Stimulated activated naive B cell treated with anti-CD40 and anti-IgM and Interleukin-4, amounts not matched to agents 10 μg/mL and 1 μg/mL and 100 μg/mL, for 72 hours (primary cell): ENCODE measurements around the gene ABL1.

Experiments used
- ATAC-seq, 2 donors: fragments of 150-1000 bp; cut with Tn5 transposase; replicated peaks; 2 replicates each; pipeline ENCODE4 v1.10.0; 2021; ENCODE audit warnings: moderate library complexity in 1 of 2
- DNase-seq: peaks from one replicate; pipeline ENCODE4 v3.0.0; 2021
- H3K27ac Mint-ChIP-seq: one replicate; pipeline ENCODE4 v1.8.0; 2022; ENCODE audit warnings: mild to moderate bottlenecking, mixed read lengths
- H3K27me3 Mint-ChIP-seq, 2 donors: one replicate each; pipeline ENCODE4 v1.8.0; 2022; ENCODE audit warnings: mixed read lengths in 2 of 2
- H3K36me3 Mint-ChIP-seq, 2 donors: one replicate each; pipeline ENCODE4 v1.8.0; 2022; ENCODE audit warnings: mixed read lengths in 2 of 2, mild to moderate bottlenecking in 1 of 2
- H3K4me1 Mint-ChIP-seq, 2 donors: one replicate each; pipeline ENCODE4 v1.8.0; 2022; ENCODE audit warnings: mixed read lengths in 2 of 2, mild to moderate bottlenecking in 1 of 2
- H3K4me3 Mint-ChIP-seq, 2 donors: one replicate each; pipeline ENCODE4 v1.8.0; 2022; ENCODE audit warnings: mild to moderate bottlenecking in 2 of 2, mixed read lengths in 2 of 2, moderate library complexity in 1 of 2
- H3K9me3 Mint-ChIP-seq, 2 donors: one replicate each; pipeline ENCODE4 v1.8.0; 2022; ENCODE audit warnings: mixed read lengths in 2 of 2, mild to moderate bottlenecking in 1 of 2

ABL1 gene

GRCh38 chr9:130849356-130849755, 14.3 kb downstream of the ABL1 start:
- Mint-ChIP-seq H3K27ac (no peak overlapping the region), H3K4me3 (no peak overlapping the region), H3K27me3 (no peaks in the 10 kb centered on the region), H3K36me3 (no peaks in the 10 kb centered on the region), H3K4me1 (peaks cover 5 to 6% of the 10 kb centered on the region in 2 donors), H3K9me3 (no peaks in the 10 kb centered on the region)
- ATAC-seq (no peak), DNase-seq (no peak)

GRCh38 chr9:130852801-130853200, 17.7 kb downstream of the ABL1 start:
- H3K36me3 Mint-ChIP-seq: peaks cover 5 to 14% of the 10 kb centered on the region in 2 donors
- no peaks in the 10 kb centered on the region for H3K9me3 Mint-ChIP-seq
- DNase-seq (no peak), ATAC-seq (no peak)
- H3K4me1 Mint-ChIP-seq: peaks cover 5 to 6% of the 10 kb centered on the region in 2 donors
- no peak overlapping the region for H3K27ac Mint-ChIP-seq
- H3K4me3 Mint-ChIP-seq: no peak overlapping the region
- no peaks in the 10 kb centered on the region for H3K27me3 Mint-ChIP-seq

- no peak for DNase-seq
- Mint-ChIP-seq H3K9me3 (no peaks in the 10 kb centered on the region), H3K36me3 (peaks cover 5 to 20% of the 10 kb centered on the region in 2 donors), H3K4me3 (no peak overlapping the region), H3K27me3 (no peaks in the 10 kb centered on the region), H3K27ac (no peak overlapping the region), H3K4me1 (peaks cover 5 to 6% of the 10 kb centered on the region in 2 donors)
- ATAC-seq: no peak
Observed at GRCh38 chr9:130854092-130854491, 19.0 kb downstream of the ABL1 start.

- peaks cover 5 to 22% of the 10 kb centered on the region in 2 donors for H3K36me3 Mint-ChIP-seq
Observed at GRCh38 chr9:130854835-130855234, 19.8 kb downstream of the ABL1 start.

GRCh38 chr9:130856474-130856873, 21.4 kb downstream of the ABL1 start:
- peaks cover 6 to 28% of the 10 kb centered on the region in 2 donors for H3K36me3 Mint-ChIP-seq
- H3K27me3 Mint-ChIP-seq: no peaks in the 10 kb centered on the region
- DNase-seq (no peak), ATAC-seq (no peak)
- no peak overlapping the region for H3K4me3 Mint-ChIP-seq
- H3K9me3 Mint-ChIP-seq: no peaks in the 10 kb centered on the region
- no peaks in the 10 kb centered on the region for H3K4me1 Mint-ChIP-seq
- no peak overlapping the region for H3K27ac Mint-ChIP-seq

More at GRCh38 chr9:130854835-130855234, 19.8 kb downstream of the ABL1 start:
- no peak for ATAC-seq
- no peak overlapping the region for H3K27ac Mint-ChIP-seq
- H3K4me1 Mint-ChIP-seq: peaks cover 2 to 3% of the 10 kb centered on the region in 2 donors
- H3K27me3 Mint-ChIP-seq: no peaks in the 10 kb centered on the region
- H3K9me3 Mint-ChIP-seq: no peaks in the 10 kb centered on the region
- H3K4me3 Mint-ChIP-seq: no peak overlapping the region
- no peak for DNase-seq

- no peaks in the 10 kb centered on the region for H3K4me1 Mint-ChIP-seq
- H3K4me3 Mint-ChIP-seq: no peak overlapping the region
- H3K9me3 Mint-ChIP-seq: no peaks in the 10 kb centered on the region
- H3K27me3 Mint-ChIP-seq: no peaks in the 10 kb centered on the region
- no peak for ATAC-seq
- no peak overlapping the region for H3K27ac Mint-ChIP-seq
- peaks cover 15 to 41% of the 10 kb centered on the region in 2 donors for H3K36me3 Mint-ChIP-seq
- no peak for DNase-seq
Observed at GRCh38 chr9:130857864-130858738, 23.0 kb downstream of the ABL1 start.

- no peak for DNase-seq
- H3K36me3 Mint-ChIP-seq: peaks cover 19 to 45% of the 10 kb centered on the region in 2 donors
- H3K4me3 Mint-ChIP-seq: no peak overlapping the region
- ATAC-seq: no peak
- H3K9me3 Mint-ChIP-seq: no peaks in the 10 kb centered on the region
- no peaks in the 10 kb centered on the region for H3K27me3 Mint-ChIP-seq
- peaks cover 0 to 2% of the 10 kb centered on the region in 2 donors for H3K4me1 Mint-ChIP-seq
- no peak overlapping the region for H3K27ac Mint-ChIP-seq
Observed at GRCh38 chr9:130858739-130859705, 24.0 kb downstream of the ABL1 start.

GRCh38 chr9:130860458-130861316, 25.6 kb downstream of the ABL1 start:
- no peak for DNase-seq
- Mint-ChIP-seq H3K36me3 (peaks cover 19 to 41% of the 10 kb centered on the region in 2 donors), H3K9me3 (no peaks in the 10 kb centered on the region), H3K4me3 (no peak overlapping the region), H3K27me3 (no peaks in the 10 kb centered on the region), H3K4me1 (peaks cover 0 to 2% of the 10 kb centered on the region in 2 donors), H3K27ac (no peak overlapping the region)
- ATAC-seq: peak in 1 of 2 donors; percentile 38

- no peak overlapping the region for H3K27ac Mint-ChIP-seq
- no peak for DNase-seq
- peaks cover 5% of the 10 kb centered on the region in 2 donors for H3K4me1 Mint-ChIP-seq
- H3K9me3 Mint-ChIP-seq: no peaks in the 10 kb centered on the region
- no peak for ATAC-seq
- no peak overlapping the region for H3K4me3 Mint-ChIP-seq
- no peaks in the 10 kb centered on the region for H3K27me3 Mint-ChIP-seq
- peaks cover 21 to 42% of the 10 kb centered on the region in 2 donors for H3K36me3 Mint-ChIP-seq
Observed at GRCh38 chr9:130861372-130862180, 26.5 kb downstream of the ABL1 start.

- Mint-ChIP-seq H3K4me3 (no peak overlapping the region), H3K4me1 (peaks cover 5% of the 10 kb centered on the region in 2 donors), H3K36me3 (peaks cover 21 to 42% of the 10 kb centered on the region in 2 donors), H3K27ac (no peak overlapping the region), H3K27me3 (no peaks in the 10 kb centered on the region), H3K9me3 (no peaks in the 10 kb centered on the region)
- DNase-seq (no peak), ATAC-seq (no peak)
Observed at GRCh38 chr9:130862217-130862616, 27.2 kb downstream of the ABL1 start.

- Mint-ChIP-seq H3K4me3 (no peak overlapping the region), H3K27me3 (no peaks in the 10 kb centered on the region), H3K27ac (no peak overlapping the region), H3K36me3 (peaks cover 17 to 36% of the 10 kb centered on the region in 2 donors), H3K9me3 (no peaks in the 10 kb centered on the region), H3K4me1 (peaks cover 5% of the 10 kb centered on the region in 2 donors)
- DNase-seq (no peak), ATAC-seq (no peak)
Observed at GRCh38 chr9:130862747-130863146, 27.7 kb downstream of the ABL1 start.

GRCh38 chr9:130864541-130864940, 29.5 kb downstream of the ABL1 start:
- H3K9me3 Mint-ChIP-seq: no peaks in the 10 kb centered on the region

GRCh38 chr9:130865921-130866320, 30.9 kb downstream of the ABL1 start:
- H3K9me3 Mint-ChIP-seq: no peaks in the 10 kb centered on the region
- no peak overlapping the region for H3K4me3 Mint-ChIP-seq
- no peak overlapping the region for H3K27ac Mint-ChIP-seq

More at GRCh38 chr9:130864541-130864940, 29.5 kb downstream of the ABL1 start:
- no peak overlapping the region for H3K4me3 Mint-ChIP-seq
- peaks cover 5% of the 10 kb centered on the region in 2 donors for H3K4me1 Mint-ChIP-seq
- H3K27ac Mint-ChIP-seq: no peak overlapping the region
- ATAC-seq: no peak
- H3K36me3 Mint-ChIP-seq: peaks cover 16 to 27% of the 10 kb centered on the region in 2 donors
- DNase-seq: no peak
- H3K27me3 Mint-ChIP-seq: no peaks in the 10 kb centered on the region

More at GRCh38 chr9:130865921-130866320, 30.9 kb downstream of the ABL1 start:
- no peaks in the 10 kb centered on the region for H3K27me3 Mint-ChIP-seq
- DNase-seq: no peak
- H3K36me3 Mint-ChIP-seq: peaks cover 15 to 22% of the 10 kb centered on the region in 2 donors
- H3K4me1 Mint-ChIP-seq: peaks cover 13 to 17% of the 10 kb centered on the region in 2 donors
- no peak for ATAC-seq
